ENCODE measurements around the gene COBLL1. TPM values are rescaled to one million over a fixed set of nuclear protein-coding genes. Genes with fewer than 3 reads are reported as not detected.

Gene COBLL1
- total RNA-seq, 1 experiment from 2014 or later: 4.6 TPM

- in situ Hi-C loops (cut with HindIII; ENCODE audit: low pct_unique_long_range_greater_than_20kb, low sequenced_read_pairs): loop anchor here (25.0 kb wide), 1 partner anchor 1493 kb away; no protein-coding TSS in a partner anchor
- peak; percentile 61 for DNase-seq (ENCODE audit: low read depth, low spot score)
Observed at GRCh38 chr2:164655750-164656149, 185.9 kb downstream of the COBLL1 start.

- DNase-seq (ENCODE audit: low read depth, low spot score): no peak
- in situ Hi-C loops (cut with HindIII; ENCODE audit: low pct_unique_long_range_greater_than_20kb, low sequenced_read_pairs): loop anchor here (25.0 kb wide), 1 partner anchor 1493 kb away; no protein-coding TSS in a partner anchor
Observed at GRCh38 chr2:164655336-164655735, 186.3 kb downstream of the COBLL1 start.

GRCh38 chr2:164651361-164651760 is 190.3 kb downstream of the COBLL1 start:
- peak; percentile 83 for DNase-seq (ENCODE audit: low read depth, low spot score)

GRCh38 chr2:164644036-164644700 is 197.5 kb downstream of the COBLL1 start:
- peak; percentile 72 for DNase-seq (ENCODE audit: low read depth, low spot score)
- in situ Hi-C loops (cut with HindIII; ENCODE audit: low pct_unique_long_range_greater_than_20kb, low sequenced_read_pairs): no loop called here

More at GRCh38 chr2:164651361-164651760, 190.3 kb downstream of the COBLL1 start:
- in situ Hi-C loops (cut with HindIII; ENCODE audit: low pct_unique_long_range_greater_than_20kb, low sequenced_read_pairs): loop anchor here (25.0 kb wide), 1 partner anchor 1489 kb away; no protein-coding TSS in a partner anchor

GRCh38 chr2:164642946-164643555 is 198.6 kb downstream of the COBLL1 start:
- in situ Hi-C loops (cut with HindIII; ENCODE audit: low pct_unique_long_range_greater_than_20kb, low sequenced_read_pairs): no loop called here
- DNase-seq (ENCODE audit: low read depth, low spot score): no peak

DNA sequence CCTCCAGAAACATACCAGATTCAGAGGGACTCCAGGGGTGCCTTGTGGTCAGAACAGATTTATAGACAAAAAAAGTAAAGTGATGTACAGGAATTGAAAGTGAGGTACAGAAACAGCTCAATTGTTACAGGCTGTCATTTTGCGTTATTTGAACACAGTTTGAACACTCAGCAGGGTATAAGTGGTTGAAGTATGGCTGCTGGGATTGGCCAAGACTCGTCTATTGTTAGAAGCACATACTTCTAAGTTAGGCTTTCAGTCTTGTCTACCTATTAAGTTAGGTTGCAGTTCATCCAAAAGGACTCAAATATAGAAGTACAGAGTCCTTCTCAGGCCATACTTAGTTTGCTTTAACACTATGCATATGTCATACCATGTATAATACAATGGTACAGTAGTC is 199.4 kb downstream of the COBLL1 start:
- DNase-seq (ENCODE audit: low read depth, low spot score): no peak
- in situ Hi-C loops (cut with HindIII; ENCODE audit: low pct_unique_long_range_greater_than_20kb, low sequenced_read_pairs): no loop called here

Small RNA genes within 50 kb of the gene (small RNA-seq; reads per million reads assigned to genes)
- gene RNA5SP110: 0 to 0.19 reads per million in 2 experiments
- gene SNORA70F: 0 reads per million in 2 experiments

Other genes with a start within 250 kb of the COBLL1 start
- 4.1 and 4.5 TPM in 2 replicates for gene GRB14, start 220.3 kb downstream of the COBLL1 start, total RNA-seq (2014; rRNA removed; shearing (Covaris generic))
- gene SLC38A11, start 113.7 kb upstream of the COBLL1 start, total RNA-seq (2014; rRNA removed; shearing (Covaris generic)): not detected in 2 replicates

Data from SK-MEL-5 (cell line).